ENCODE data around the gene DLK2.

DNA sequence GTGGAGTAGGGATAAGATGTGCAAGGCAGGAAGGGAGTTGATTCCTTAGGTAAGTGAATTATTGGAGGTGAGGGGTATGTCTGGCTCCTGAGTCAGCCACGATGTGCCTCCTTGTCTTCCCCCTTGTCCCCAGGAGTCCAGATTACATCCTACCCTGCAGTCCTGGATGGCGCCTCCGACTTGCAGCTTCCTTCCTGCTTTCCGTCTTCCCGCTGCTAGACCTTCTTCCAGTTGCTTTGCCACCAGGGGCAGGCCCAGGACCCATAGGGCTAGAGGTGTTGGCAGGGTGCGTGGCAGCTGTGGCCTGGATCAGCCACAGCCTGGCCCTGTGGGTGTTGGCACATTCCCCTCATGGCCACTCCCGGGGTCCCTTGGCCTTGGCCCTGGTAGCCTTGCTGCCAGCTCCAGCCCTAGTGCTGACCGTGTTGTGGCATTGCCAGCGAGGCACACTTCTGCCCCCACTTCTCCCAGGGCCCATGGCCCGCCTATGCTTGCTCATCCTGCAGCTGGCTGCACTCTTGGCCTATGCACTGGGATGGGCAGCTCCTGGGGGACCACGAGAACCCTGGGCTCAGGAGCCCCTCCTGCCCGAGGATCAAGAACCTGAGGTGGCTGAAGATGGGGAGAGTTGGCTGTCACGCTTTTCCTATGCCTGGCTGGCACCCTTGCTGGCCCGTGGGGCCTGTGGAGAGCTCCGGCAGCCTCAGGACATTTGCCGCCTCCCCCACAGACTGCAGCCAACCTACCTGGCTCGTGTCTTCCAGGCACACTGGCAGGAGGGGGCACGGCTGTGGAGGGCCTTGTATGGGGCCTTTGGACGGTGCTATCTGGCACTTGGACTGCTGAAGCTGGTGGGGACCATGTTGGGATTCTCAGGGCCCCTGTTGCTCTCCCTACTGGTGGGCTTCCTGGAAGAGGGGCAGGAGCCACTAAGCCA lies 23.1 kb downstream of the DLK2 start:
- no peak for TF ChIP-seq EZH2phosphoT487 (IDR thresholded peaks at IDR 0.05; ENCODE audit: borderline replicate concordance, low read length)
- TF ChIP-seq, protein P1, sequence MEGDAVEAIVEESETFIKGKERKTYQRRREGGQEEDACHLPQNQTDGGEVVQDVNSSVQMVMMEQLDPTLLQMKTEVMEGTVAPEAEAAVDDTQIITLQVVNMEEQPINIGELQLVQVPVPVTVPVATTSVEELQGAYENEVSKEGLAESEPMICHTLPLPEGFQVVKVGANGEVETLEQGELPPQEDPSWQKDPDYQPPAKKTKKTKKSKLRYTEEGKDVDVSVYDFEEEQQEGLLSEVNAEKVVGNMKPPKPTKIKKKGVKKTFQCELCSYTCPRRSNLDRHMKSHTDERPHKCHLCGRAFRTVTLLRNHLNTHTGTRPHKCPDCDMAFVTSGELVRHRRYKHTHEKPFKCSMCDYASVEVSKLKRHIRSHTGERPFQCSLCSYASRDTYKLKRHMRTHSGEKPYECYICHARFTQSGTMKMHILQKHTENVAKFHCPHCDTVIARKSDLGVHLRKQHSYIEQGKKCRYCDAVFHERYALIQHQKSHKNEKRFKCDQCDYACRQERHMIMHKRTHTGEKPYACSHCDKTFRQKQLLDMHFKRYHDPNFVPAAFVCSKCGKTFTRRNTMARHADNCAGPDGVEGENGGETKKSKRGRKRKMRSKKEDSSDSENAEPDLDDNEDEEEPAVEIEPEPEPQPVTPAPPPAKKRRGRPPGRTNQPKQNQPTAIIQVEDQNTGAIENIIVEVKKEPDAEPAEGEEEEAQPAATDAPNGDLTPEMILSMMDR (IDR thresholded peaks at IDR 0.05; ENCODE audit: low read depth, low read length, poor library complexity, severe bottlenecking) = no peak
